Left forelimb (tissue), 1 donor: ENCODE measurements around the gene LGALS7.
"Not testable (repeated sequence)": the region's sequence is repeated elsewhere in the genome, so short reads cannot be mapped to it uniquely, and the experiment has no call there.

Source experiments
- DNase-seq: peaks from one replicate; pipeline ENCODE4 v3.0.0-alpha.2; 2018; ENCODE audit warnings: low spot score

The LGALS7 gene

DNA sequence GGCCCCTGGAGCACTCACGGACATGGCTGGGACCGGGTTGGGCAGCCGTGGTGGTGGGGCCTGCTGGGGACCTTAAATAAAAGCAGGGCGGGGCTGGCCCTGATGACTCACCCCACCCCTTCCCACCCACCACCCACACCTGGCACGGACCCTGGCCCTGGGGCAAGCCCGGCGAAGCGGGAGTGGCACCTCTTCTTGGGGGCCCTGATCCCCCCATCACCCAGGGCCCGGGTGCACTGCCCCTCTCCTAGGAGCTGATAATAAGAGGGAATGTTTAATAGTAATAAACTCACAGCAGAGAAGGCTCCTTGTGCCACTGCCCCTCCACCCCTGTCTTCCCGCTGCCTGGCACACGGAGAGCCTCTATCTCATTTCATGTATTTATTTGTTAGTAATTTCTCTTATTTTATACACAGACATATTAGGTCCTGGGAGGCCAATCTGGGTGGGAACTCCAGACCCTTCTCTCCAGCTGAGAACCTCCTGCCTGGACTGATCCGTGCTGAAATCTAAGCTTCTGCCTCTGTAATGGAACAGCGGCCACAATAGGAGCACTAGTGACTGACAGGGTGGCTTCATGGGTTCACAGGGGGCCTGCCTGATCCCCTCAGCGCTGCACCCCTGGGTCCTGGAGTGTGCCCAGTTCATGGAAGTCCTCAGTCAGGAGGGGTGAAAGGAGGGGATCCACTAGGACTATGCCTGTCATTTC is at the start of gene LGALS7:
Gene LGALS7 (minus strand): TSS at position 49 of the 709 bp plus-strand sequence. CDS start 25 bp downstream, at position 24.
- DNase-seq: no peak

DNA sequence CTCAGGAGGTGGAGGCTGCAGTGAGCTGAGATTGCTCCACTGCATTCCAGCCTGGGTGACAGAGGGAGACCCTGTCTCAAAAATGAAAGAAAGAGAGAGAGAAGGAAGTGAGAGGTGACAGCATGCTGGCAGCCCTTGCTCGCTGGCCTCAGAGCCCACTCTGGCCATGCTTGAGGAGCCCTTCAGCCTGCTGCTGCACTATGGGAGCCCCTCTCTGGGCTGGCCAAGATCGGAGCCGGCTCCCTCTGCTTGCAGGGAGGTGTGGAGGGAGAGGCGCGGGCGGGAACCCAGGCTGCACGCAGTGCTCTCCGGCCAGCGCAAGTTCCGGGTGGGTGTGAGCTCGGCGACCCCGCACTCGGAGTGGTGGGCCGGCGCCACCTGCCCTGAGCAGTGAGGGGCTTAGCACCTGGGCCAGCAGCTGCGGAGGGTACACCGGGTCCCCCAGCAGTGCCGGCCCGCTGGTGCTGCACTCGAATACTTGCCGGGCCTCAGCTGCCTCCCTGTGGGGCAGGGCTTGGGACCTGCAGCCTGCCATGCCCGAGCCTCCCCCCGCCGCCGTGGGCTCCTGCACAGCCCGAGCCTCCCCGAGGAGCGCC is 48.0 kb upstream of the LGALS7 start:
- DNase-seq: not testable (repeated sequence)

DNA sequence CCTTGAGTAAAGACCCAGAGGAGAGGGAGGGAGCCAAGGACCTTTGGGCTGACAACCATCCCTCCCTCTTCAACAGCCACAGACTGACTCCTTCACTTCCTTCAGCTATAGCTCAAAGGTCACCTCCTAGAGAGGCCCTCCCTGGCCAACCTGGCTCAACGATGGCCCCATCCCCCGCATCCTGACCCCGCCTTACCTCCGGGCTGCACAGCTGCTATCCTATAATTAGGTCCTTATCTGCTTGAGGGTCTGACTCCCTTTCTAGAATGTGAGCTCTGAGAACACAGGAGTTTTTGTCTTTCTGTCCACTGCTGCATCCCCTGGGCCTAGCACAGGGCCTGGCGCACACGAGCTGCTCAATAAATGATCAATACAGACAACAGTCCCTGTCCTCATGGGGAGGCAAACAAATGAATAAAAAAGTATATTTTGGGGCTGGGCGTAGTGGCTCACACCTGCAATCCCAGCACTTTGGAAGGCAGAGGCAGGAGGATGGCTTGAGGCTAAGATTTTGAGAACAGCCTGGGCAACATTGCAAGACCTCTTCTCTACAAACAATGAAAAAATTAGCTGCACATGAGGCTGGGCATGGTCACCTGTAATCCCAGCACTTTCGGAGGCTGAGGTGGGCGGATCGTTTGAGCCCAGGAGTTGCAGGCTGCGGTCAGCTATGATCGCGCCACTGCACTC is 46.1 kb upstream of the LGALS7 start:
- no peak for DNase-seq

DNA sequence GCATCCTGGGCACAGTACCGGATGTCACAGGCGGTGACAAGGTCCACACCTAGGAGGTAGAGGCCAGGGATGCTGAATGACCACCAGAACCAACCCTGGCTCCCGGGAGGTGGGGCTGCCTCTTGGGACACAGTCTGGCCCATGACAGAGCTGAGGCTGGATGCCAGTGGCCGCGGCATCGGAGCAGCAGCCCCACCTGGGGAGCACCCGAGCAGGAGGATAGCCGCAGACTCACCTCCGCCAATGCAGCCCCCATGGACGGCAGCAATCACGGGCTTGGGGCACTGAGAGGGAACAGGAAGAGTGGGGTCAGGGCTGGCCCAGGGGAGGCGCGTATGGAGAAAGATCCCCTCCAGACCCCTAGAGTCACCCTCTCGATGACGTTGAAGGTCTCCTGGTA is 43.8 kb upstream of the LGALS7 start:
- DNase-seq: no peak

DNA sequence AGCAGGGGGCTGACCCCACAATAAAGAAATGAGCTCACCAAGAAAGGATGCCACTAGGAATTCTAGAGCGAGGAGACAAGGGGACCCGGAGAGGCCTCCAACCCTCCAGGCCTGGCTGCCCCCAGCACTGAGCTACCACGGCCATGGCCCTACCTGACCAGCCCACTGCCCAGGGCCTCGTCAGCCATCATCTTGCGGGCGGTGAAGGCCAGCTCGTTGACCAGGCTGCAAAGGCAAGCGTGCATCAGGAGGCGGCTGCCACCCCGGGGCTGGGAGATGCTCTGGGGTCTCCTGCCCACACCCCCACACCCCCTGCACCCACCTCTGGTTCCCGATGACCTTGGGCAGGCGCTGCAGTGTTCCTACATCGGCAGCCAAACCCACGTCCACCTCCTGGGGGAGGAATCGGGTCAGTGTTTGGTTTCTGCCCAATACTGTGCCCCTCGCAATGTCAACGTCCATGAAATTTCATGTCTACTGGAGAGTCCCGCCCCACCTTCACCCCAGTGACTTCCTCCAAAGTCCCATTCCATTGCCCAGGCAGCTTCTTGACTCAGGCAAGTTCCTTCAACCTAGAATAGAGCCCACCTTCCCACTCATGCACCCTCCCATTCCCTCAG is 42.9 kb upstream of the LGALS7 start:
- no peak for DNase-seq

DNA sequence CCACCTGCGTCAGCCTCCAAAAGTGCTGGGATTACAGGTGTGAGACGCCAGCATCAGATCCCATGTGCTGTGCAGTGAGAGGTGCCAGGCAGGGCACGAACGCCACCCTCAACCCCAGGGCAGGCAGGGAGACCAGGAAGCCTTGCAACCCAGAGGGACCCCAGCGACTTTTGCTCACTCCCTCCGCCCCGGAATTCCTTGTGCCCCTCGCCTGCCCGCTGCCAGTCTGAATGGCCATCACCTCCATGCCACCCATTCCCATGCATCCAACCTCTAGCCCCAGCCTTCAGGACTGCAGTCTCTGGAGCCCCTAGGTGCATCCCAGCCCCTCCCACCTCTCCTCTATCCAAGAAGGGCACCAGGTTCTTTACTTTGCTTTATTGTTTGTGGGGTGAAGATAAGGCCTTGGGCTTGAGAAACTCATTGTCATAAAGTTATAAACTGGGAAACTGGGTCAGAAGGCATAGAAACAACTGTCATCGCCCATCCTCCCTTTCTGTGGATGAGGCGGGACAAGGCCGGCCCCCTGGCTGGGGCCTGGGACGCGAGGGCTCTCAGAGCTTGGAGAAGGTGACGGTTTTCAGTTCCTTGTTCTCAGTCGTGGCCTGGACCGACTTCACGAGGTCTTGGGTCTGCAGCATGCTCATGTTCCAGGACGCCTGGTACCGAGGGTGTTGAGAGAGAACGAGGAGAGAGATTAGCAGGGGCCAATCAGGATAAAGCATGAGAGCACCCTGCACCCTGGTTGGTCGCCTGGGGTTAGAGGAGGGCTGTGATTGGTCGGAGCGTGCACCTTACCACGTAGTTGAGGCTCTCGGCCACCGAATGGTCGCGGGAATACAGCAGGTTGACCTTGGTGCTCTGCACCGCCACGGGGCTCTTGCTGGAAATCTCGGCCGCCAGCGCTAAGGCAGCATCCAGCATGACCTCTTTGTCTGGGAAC is 42.0 kb upstream of the LGALS7 start:
- no peak for DNase-seq

DNA sequence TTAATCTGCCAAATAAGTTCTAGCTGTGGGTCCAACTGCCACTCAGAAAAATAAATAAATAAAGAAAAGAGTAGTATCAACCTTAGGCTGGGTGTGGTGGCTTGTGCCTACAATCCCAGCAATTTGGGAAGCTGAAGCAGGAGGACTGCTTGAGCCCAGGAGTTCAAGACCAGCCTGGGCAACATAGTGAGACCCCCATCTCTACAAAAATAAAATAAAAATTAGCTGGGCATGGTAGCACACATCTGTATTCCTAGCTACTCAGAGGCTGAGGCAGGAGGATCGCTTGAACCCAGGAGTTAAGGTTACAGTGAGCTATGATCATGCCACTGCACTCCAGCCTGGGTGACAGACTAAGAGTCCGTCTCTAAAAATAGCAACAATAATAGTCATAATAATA is 40.6 kb upstream of the LGALS7 start:
- not testable (repeated sequence) for DNase-seq

DNA sequence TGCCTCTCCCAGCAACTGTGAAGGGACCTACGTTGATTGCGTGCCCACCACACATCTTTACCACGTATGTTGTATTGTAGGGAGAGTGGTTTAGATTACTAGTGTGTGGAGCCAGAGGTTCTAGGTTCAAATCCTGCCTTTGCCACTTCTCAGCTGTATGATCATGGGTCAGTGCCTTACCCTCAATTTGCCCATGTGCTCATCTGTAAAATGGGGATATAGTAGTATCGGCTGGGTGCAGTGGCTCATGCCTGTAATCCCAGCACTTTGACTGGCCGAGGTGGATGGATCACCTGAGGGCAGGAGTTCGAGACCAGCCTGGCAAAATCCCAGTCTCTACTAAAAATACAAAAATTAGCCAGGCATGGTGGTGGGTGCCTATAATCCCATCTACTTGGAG is 40.0 kb upstream of the LGALS7 start:
- DNase-seq: no peak

DNA sequence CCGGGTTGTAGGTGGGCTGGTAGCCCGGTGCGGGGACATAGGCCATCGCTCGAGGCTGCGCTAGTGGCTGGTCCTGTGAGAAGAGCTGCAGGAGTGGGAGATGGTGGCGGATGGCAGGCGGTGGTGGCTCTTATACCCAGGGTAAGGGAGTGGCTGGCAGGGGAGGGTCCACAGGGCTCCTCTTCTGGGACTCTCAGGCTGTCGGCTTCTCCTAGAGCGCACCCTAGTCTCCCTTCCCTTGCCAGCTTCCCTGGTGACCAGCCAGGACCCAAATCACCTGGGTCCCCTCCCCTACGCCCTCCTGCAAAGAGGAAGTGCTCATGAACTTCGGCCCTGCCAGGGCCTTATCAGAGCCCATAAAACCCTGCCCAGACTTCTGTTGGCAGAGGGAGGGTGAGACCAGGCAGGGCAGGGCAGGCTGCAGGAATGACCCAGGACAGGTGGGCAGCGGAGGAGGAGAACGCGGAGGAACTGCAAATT is 39.6 kb upstream of the LGALS7 start, which contains the start of gene LGALS4:
Gene LGALS4 (minus strand): TSS at position 105 of the 480 bp plus-strand sequence. CDS start 59 bp downstream, at position 46.
- DNase-seq: no peak

DNA sequence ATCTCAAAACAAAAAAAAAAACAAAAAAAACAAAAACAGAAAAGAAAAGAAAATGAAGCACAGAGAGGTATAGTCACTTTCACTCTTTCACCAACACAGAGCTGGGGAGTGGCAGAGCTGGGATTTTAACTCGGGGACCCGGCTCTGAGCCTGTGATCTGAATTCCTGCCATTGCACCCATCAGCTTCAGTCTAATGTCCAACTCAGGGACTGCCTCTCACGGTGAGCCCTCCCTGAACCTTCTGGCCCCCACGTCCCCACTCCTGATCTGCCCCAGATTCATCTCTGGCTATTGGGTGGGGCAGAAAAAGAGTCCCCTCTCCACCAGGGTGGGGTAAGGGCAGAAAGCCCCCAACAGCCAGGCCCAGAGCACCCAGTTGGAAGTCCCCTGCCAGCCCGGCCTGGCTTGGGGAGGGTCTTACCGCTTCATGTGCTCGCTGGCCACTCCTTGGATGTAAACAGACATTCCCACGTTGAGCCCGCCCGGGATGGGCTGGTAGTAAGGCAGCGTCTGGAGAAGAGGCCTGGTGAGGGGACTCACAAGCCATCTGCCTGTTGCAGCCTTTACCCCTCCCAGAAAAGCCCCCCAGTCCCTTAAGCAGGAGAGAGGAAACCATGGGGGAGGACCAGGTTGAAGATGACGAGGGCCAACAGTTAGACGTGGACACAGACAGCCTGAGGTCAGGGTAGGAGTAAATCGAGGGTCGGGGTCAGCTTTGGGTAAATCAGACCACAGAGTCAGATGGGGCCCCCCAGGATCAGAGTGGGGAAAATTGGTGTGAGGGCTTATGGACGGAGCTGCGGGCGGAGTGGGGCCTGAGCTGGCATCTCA is 38.9 kb upstream of the LGALS7 start:
- DNase-seq: no peak

DNA sequence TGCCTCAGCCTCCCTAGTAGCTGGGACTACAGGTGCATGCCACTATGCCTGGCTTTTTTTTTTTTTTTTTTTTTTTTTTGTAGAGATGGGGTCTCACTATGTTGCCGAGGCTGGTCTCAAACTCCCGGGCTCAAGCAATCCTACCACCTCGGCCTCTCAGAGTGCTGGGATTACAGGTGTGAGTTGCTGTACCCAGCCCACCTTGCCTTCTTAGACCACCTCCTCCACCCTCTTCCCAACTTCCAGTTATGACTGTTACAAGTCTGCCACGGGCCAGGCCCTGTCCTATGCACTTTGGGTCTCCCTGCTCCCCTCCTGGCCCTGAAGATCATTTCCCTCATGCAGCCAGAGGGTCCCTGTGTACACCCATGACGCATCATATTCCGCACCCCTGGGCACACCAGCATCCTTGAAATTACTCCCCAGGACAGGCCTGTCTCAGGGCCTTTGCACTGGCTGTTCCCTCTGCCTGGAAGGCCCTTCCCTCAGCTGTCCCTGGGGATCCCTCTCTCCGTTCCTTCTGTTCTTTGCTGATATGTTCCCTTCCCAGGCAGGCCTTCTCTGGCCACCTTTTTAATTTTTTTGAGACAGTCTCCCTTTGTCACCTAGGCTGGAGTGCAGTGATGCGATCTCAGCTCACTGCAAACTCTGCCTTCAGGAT is 36.4 kb upstream of the LGALS7 start:
- no peak for DNase-seq

DNA sequence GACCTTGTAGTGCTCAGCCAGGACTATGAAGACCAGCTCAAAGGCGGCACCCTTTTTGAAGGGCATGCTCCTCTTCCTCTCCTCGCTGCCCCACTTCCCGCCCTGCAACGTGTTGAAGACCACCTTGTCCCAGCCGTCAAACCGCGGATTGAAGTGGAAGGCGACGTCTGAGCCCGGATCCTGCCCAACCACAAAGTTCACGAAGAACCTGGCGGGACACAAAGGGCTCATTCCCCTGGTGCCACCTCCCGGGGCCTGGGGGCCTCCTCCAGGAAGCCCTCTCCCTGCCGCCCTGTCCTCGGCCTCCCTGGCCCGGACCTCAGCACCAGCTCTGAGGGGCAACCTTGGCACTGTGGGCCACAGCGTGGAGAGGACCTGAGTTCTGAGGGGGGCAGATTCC is 35.4 kb upstream of the LGALS7 start:
- DNase-seq: no peak

DNA sequence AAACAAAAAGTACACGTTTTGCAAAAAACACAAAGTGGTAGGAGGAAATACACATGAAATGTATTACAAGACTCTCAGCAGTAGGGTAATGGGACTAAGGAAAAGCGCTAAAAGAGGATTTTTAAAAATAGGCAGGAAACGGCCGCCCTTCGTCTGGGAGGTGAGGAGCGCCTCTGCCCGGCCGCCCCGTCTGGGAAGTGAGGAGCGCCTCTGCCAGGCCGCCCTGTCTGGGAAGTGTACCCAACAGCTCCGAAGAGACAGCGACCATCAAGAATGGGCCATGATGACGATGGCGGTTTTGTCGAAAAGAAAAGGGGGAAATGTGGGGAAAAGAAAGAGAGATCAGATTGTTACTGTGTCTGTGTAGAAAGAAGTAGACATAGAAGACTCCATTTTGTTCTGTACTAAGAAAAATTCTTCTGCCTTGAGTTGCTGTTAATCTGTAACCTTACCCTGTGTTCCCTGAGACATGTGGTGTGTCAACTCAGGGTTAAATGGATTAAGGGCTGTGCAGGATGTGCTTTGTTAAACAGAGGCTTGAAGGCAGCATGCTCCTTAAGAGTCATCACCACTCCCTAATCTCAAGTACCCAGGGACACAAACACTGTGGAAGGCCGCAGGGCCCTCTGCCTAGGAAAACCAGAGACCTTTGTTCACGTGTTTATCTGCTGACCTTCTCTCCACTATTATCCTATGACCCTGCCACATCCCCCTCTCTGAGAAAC is 34.2 kb upstream of the LGALS7 start:
- DNase-seq: not testable (repeated sequence)

DNA sequence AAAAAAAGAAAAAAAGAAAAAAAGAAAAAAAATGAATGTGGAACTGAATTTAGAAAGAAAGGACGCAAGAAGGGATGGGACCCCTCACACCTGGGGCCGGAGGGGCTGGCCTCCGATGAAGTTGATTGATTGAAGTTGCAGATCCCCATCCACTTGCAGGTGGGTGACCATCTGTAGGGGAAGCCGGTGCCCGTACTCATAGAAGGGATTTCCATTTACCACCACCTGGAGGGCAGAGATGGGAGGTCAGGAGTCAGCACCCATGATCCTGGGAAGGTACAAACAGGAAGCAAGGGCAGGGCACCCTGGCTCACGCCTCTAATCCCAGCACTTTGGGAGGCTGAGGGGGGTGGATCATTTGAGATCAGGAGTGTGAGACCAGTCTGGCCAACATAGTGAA is 33.1 kb upstream of the LGALS7 start:
- DNase-seq: no peak

DNA sequence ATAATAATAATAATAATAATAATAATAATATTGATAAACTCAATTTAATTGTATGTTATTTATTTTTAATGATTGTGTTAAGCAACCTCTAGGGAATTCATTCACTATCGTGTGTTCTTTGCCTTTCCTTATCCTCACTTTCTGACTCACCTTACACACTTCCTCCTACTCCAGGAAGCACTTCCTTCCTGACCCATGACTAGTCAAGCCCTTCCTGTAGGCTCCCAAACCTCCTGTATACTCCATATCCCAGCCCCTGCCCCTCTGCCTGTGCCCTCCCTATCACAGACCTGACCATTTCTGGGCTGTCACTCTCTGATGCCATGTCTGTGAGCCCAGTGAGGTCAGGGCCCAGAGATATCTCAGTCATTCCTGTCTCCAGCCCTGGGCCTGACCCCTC is 31.9 kb upstream of the LGALS7 start:
- no peak for DNase-seq

DNA sequence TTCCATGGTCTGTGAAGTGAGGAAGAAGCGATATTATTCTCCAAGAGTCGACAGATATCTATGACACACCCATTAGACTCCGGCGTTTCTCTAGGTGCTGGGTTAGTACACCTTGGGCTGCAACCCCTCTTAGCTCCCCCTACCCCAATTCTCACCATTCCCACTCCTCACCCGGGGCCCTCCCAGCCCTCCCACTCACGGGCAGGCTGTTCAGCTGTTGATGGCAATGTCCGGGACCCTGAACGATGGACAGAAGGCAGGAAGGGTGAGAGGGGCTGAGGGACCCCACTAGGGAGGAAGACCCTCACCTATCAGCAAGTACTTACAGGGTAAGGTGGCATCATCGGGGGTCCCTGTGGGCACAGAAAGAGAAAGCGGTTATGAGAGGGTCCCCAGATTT is 30.2 kb upstream of the LGALS7 start:
- DNase-seq: no peak

DNA sequence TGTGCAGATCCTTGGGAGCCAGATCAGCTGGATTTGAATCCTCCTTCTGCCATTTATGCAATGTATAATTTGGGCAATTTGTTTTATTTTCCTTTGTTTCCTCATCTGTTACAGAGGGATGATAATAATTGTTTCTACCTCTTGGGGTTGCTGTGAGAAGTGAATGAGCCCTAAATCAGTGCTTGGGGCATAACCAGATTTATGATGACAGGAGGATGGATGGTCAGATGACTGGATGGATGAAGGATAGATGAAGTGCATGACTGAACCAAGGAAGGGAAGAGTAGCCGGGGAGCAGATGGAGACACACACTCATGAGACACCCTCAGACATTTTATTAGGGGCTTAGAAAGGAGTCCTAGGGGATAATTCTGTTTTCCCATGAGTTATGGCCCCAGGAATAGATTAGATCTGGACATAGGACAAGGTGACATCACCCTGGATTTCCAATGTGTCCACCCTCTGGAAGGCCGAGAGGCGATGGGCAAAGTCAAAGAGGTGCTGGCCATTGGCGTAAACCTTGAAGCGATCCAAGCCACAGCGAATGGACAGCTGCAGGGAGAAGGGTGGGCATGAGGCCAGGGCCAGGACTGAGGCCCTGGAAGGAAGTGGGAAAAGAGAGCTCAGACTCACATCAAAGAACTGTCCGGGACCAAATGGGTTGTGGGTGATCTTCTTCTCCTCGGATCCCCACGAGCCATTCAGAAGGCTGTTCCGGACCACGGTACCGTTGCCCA is 28.2 kb upstream of the LGALS7 start:
- no peak for DNase-seq

DNA sequence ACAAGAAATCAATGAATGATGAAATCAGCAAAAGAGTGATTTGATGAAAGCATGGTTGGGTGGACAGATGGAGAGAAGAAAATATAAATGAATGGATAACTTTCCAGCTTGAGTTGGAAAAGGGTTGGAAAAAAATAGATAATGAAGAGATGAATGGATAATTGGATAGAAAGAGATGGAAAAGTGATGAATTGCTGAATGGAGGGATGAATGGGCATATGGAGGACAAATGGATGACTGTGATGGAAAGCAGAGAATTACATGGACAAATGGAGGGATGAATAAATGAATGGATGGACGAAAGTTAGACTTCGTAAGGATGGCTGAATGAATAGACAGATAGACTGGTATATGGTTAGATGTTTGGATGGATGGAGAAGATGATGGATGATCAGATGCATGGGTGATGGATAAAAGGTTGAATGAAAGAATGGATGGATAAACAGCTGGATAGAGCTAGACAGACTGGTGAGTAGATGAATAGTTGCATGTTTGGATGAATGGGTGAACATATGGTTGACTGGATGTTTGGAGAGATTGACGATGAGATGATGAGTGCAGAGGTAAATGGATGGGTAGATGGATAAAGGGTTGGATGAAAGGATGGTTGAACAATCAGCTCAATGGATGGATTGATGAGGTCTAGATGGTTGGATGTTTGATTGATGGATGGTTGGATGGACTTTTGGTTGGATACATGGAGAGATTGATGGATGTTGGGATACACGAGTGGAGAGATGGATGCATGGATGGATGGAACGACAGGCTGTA is 27.4 kb upstream of the LGALS7 start:
- no peak for DNase-seq
